ENCODE measurements around the gene TIE1. TPM values are rescaled to one million over a fixed set of nuclear protein-coding genes. Genes with fewer than 3 reads are reported as not detected.

The TIE1 gene
- polyA plus RNA-seq, 3 donors, result 0.16 TPM; not detected in 2

DNA sequence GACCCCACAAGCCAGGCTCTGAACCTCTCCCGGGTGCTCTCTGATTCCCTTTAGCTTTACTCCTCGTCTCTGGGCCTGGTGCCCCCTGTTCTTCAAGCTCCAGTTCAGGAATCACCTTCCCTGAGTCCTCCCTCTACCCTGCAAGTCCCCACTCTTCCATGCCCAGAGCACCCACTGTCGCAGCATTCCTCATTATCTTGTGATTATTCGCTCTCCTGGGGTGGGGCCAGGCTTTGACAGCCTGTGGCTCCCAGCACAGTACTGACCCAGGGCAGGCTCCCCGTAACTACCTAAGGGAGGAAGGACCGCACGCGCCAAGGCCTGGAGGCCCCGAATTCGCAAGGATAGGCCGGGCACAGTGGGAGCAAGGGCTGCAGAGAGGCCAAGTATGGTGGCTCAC is 14.7 kb upstream of the TIE1 start:
- no peaks in the 10 kb centered on the region for H3K4me1 ChIP-seq (ENCODE audit: control insufficient read depth in 1 of 2, insufficient read depth in 2 of 2, low read length in 2 of 2)
- H2AFZ ChIP-seq (ENCODE audit: insufficient read depth, low read depth, low read length, poor library complexity, severe bottlenecking), result no peak overlapping the region
- Mint-ChIP-seq H3K27ac (no peak overlapping the region), H3K27me3 (ENCODE audit: low read depth in 3 of 3) (peaks cover 2 to 4% (median 4%) of the 10 kb centered on the region in 3 donors), H3K9me3 (no peaks in the 10 kb centered on the region), H3K4me1 (peaks cover 2% of the 10 kb centered on the region), H3K36me3 (no peaks in the 10 kb centered on the region), H3K4me3 (no peak overlapping the region)
- H3K79me2 ChIP-seq (ENCODE audit: insufficient read depth, low read length), result no peaks in the 10 kb centered on the region
- no peaks in the 10 kb centered on the region for H4K20me1 ChIP-seq (ENCODE audit: insufficient read depth, low read length)
- H3K27me3 ChIP-seq (ENCODE audit: control insufficient read depth in 2 of 2, insufficient read depth in 2 of 2, low read length in 2 of 2), result no peaks in the 10 kb centered on the region
- no peak for TF ChIP-seq CTCF (IDR thresholded peaks at IDR 0.05)
- no peak for DNase-seq
- H3K36me3 ChIP-seq (replicated peaks in 1 of 2; ENCODE audit: control insufficient read depth in 1 of 2, insufficient read depth in 2 of 2, low read length in 2 of 2), result no peaks in the 10 kb centered on the region
- no peak overlapping the region for H3K4me2 ChIP-seq (replicated peaks; ENCODE audit: extremely low read depth, low read length, poor library complexity, severe bottlenecking)
- H3K4me3 ChIP-seq (replicated peaks in 1 of 3; ENCODE audit: low read depth in 2 of 3, low read length in 3 of 3), result no peak overlapping the region
- H3K27ac ChIP-seq (ENCODE audit: low read depth in 1 of 2, low read length in 2 of 2), result no peak overlapping the region
- no peak overlapping the region for H3K9ac ChIP-seq (ENCODE audit: insufficient read depth, low read length, poor library complexity, severe bottlenecking)
- intact Hi-C loops (cut with micrococcal nuclease), result no loop called here
- 92% methylated on average over 8 of the region's 11 CpGs for WGBS (ENCODE audit: insufficient coverage)
- H3K9me3 ChIP-seq (replicated peaks in 1 of 2; ENCODE audit: control insufficient read depth in 1 of 2, insufficient read depth in 1 of 2, low read length in 2 of 2), result no peaks in the 10 kb centered on the region

DNA sequence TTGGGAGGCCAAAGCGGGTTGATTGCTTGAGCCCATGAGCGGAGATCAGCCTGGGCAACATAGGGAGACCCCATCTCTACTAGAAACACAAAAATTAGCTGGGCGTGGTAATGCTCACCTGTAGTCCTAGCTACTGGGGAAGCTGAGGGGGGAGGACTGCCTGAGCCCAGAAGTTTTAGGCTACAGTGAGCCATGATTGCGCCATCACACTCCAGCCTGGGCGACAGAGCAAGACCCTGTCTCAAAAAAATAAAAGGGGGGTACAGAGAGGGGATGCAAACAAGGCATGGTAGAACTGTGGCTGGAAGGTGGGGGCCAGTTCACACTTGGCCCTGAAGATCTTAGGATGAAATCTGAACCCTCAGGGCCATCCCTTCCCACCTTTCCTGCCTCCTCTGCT is 14.2 kb upstream of the TIE1 start:
- Histone ChIP-seq H3K27ac (ENCODE audit: low read depth in 1 of 2, low read length in 2 of 2) (no peak overlapping the region), H4K20me1 (ENCODE audit: insufficient read depth, low read length) (no peaks in the 10 kb centered on the region), H3K27me3 (ENCODE audit: control insufficient read depth in 2 of 2, insufficient read depth in 2 of 2, low read length in 2 of 2) (no peaks in the 10 kb centered on the region), H2AFZ (ENCODE audit: insufficient read depth, low read depth, low read length, poor library complexity, severe bottlenecking) (no peak overlapping the region), H3K79me2 (ENCODE audit: insufficient read depth, low read length) (no peaks in the 10 kb centered on the region), H3K9me3 (replicated peaks in 1 of 2; ENCODE audit: control insufficient read depth in 1 of 2, insufficient read depth in 1 of 2, low read length in 2 of 2) (no peaks in the 10 kb centered on the region), H3K36me3 (replicated peaks in 1 of 2; ENCODE audit: control insufficient read depth in 1 of 2, insufficient read depth in 2 of 2, low read length in 2 of 2) (no peaks in the 10 kb centered on the region), H3K4me3 (replicated peaks in 1 of 3; ENCODE audit: low read depth in 2 of 3, low read length in 3 of 3) (no peak overlapping the region), H3K4me2 (replicated peaks; ENCODE audit: extremely low read depth, low read length, poor library complexity, severe bottlenecking) (no peak overlapping the region), H3K4me1 (ENCODE audit: control insufficient read depth in 1 of 2, insufficient read depth in 2 of 2, low read length in 2 of 2) (no peaks in the 10 kb centered on the region), H3K9ac (ENCODE audit: insufficient read depth, low read length, poor library complexity, severe bottlenecking) (no peak overlapping the region)
- no peak overlapping the region for H3K27ac Mint-ChIP-seq
- TF ChIP-seq CTCF (IDR thresholded peaks at IDR 0.05), result no peak
- H3K36me3 Mint-ChIP-seq, result no peaks in the 10 kb centered on the region
- no peak for DNase-seq
- 100% methylated on average over 1 of the region's 5 CpGs for WGBS (ENCODE audit: insufficient coverage)
- H3K9me3 Mint-ChIP-seq, result no peaks in the 10 kb centered on the region
- no peak overlapping the region for H3K4me3 Mint-ChIP-seq
- peaks cover under 1% of the 10 kb centered on the region for H3K4me1 Mint-ChIP-seq
- intact Hi-C loops (cut with micrococcal nuclease), result no loop called here
- peaks cover 2 to 4% (median 4%) of the 10 kb centered on the region in 3 donors for H3K27me3 Mint-ChIP-seq (ENCODE audit: low read depth in 3 of 3)

Data from CD14-positive monocyte (primary cell).